K562 (cell line): ENCODE measurements around the gene IFNGR1. TPM values are rescaled to one million over a fixed set of nuclear protein-coding genes. Genes with fewer than 3 reads are reported as not detected.
A peak's percentile ranks its signal among the peaks of the same experiment; 100 is the strongest.

ENCODE experiments used
- ATAC-seq: fragments of 200-7000 bp; cut with Tn5 transposase; 3 replicates; pipeline ENCODE4 v1.9.1; 2020; ENCODE audit warnings: moderate library complexity
- BruUV-seq: library from RNA; stranded (reverse); fragments of 400-500 nt; replicated peaks from 2 replicates; lab custom pipeline; 2021; lab: Mats Ljungman, UMichigan
- CTCF ChIA-PET: fragments of 300-600 bp; formaldehyde crosslinking; extraction: SDS; loops from one replicate; lab custom pipeline; 2021; ENCODE audit warnings: low intra/inter-chr PET ratio; lab: Yijun Ruan, JAX
- POLR2A ChIA-PET: fragments of 300-600, 350-650 bp; sonication (Branson Sonifier 250); formaldehyde crosslinking; extraction: SDS; loops from one replicate; lab custom pipeline; 2021; ENCODE audit warnings: antibody characterized with exemption, inconsistent platforms; lab: Yijun Ruan, JAX
- DNase-seq, 4 experiments: peaks; one replicate each; pipeline versions ENCODE4 v3.0.0 to v3.0.0-alpha.2; 2011 to 2018; ENCODE audit warnings: low spot score in 3 of 4, mixed read lengths in 3 of 4; ENCODE audit errors: extremely low read depth in 1 of 4
- FAIRE-seq: peaks from 2 replicates; lab custom pipeline; 2011; peaks lifted over from hg19 to GRCh38; lab: Jason Lieb, UNC
- H2AFZ ChIP-seq: 2 replicates; pipeline ENCODE4 v1.6.0; 2011; ENCODE audit warnings: low read depth, low read length, control low read depth, inconsistent platforms
- H3K27ac ChIP-seq: fragments of 200-600 bp; 3 replicates; pipeline ENCODE4 v1.8.0; 2011; ENCODE audit warnings: low read depth, mild to moderate bottlenecking, control low read depth, inconsistent platforms, low read length, moderate library complexity, mixed read lengths; ENCODE audit errors: extremely low read depth
- H3K27me3 ChIP-seq, 2 experiments: fragments of 300-600 bp in 1 of 2; 2 replicates in 1 of 2; 3 replicates in 1 of 2; pipeline versions ENCODE4 v1.6.0 to v1.8.0; 2011; ENCODE audit warnings: inconsistent platforms in 2 of 2, low read length in 2 of 2, mild to moderate bottlenecking in 1 of 2, mixed read lengths in 1 of 2, moderate library complexity in 1 of 2; ENCODE audit not compliant: control insufficient read depth in 2 of 2, insufficient read depth in 2 of 2
- H3K36me3 ChIP-seq: fragments of 300-600 bp; 3 replicates; pipeline ENCODE4 v1.8.0; 2011; ENCODE audit warnings: mild to moderate bottlenecking, low read length, inconsistent platforms; ENCODE audit not compliant: control insufficient read depth, insufficient read depth
- H3K4me1 ChIP-seq, 2 experiments: fragments of 200-600 bp in 1 of 2; replicated peaks in 1 of 2; 2 replicates in 1 of 2; 3 replicates in 1 of 2; pipeline versions ENCODE4 v1.5.1 to v1.8.0; 2011; ENCODE audit warnings: inconsistent platforms in 2 of 2, low read length in 2 of 2, mild to moderate bottlenecking in 1 of 2, mixed read lengths in 1 of 2, moderate library complexity in 1 of 2; ENCODE audit not compliant: control insufficient read depth in 2 of 2, insufficient read depth in 2 of 2
- H3K4me2 ChIP-seq: 2 replicates; pipeline ENCODE4 v1.6.1; 2011; ENCODE audit warnings: low read length, control low read depth, inconsistent platforms, mixed read lengths; ENCODE audit not compliant: insufficient read depth
- H3K4me3 ChIP-seq: fragments of 200-600 bp; sonication (generic), shearing (Covaris generic); 2 replicates; pipeline ENCODE4 v1.5.1; 2016; ENCODE audit warnings: control low read depth, inconsistent platforms
- H3K79me2 ChIP-seq: fragments of 200-600 bp; 3 replicates; pipeline ENCODE4 v1.8.0; 2011; ENCODE audit warnings: low read length, inconsistent platforms; ENCODE audit not compliant: control insufficient read depth, insufficient read depth
- H3K9ac ChIP-seq, 2 experiments: 2 replicates each; pipeline versions ENCODE4 v1.6.0 to v1.6.1; 2011; ENCODE audit warnings: low read depth in 2 of 2, low read length in 2 of 2, control low read depth in 1 of 2, inconsistent platforms in 1 of 2, mild to moderate bottlenecking in 1 of 2, mixed read lengths in 1 of 2; ENCODE audit not compliant: insufficient read depth in 1 of 2
- H3K9me1 ChIP-seq: one replicate; pipeline ENCODE4 v1.6.0; 2011; ENCODE audit warnings: inconsistent platforms, mild to moderate bottlenecking, low read length, moderate library complexity; ENCODE audit not compliant: control insufficient read depth, insufficient read depth
- H3K9me3 ChIP-seq: replicated peaks from 2 replicates; pipeline ENCODE4 v1.5.1; 2011; ENCODE audit warnings: low read depth, low read length, inconsistent platforms; ENCODE audit not compliant: control insufficient read depth, insufficient read depth
- H4K20me1 ChIP-seq: replicated peaks from 2 replicates; pipeline ENCODE4 v1.6.1; 2011; ENCODE audit warnings: low read length, inconsistent platforms, mixed read lengths; ENCODE audit not compliant: control insufficient read depth, insufficient read depth
- MGA ChIP-seq: fragments of 450-650 bp; IDR thresholded peaks from 2 replicates; pipeline ENCODE4 v1.6.1; 2016; ENCODE audit warnings: mild to moderate bottlenecking, moderate library complexity
- ZNF3 ChIP-seq: fragments of 250-450 bp; sonication (Bioruptor Pico); IDR thresholded peaks from 2 replicates; pipeline ENCODE4 v1.5.0; 2021; ENCODE audit warnings: mild to moderate bottlenecking, moderate library complexity
- WGBS: fragments of 100-300 bp; shearing (Covaris generic); methylation state at CpG from one replicate; pipeline ENCODE4 v1.1.6; 2016; ENCODE audit warnings: low coverage, mixed read lengths; ENCODE audit not compliant: insufficient coverage; ENCODE audit errors: missing lambda C conversion rate; 5-methylcytosine and 5-hydroxymethylcytosine counted together
- in situ Hi-C: fragments of 300-500 bp; cut with MboI; formaldehyde crosslinking; loops from 4 replicates; pipeline ENCODE4 v1.15.0; 2018; ENCODE audit warnings: inconsistent platforms, mixed read lengths
- intact Hi-C: fragments of 100-400 bp; cut with micrococcal nuclease; formaldehyde crosslinking; loops from 2 replicates; pipeline ENCODE4 v1.14.2; 2022
- polyA plus RNA-seq, 8 experiments: library from polyadenylated mRNA; depleted of rRNA in 4 of 8; stranded (reverse) in 5 of 8; unstranded in 3 of 8; fragments of >200 nt; fragmentation: Nextera tagmentation in 2 of 8; fragmentation: Illumina TruSeq in 1 of 8; extraction: Ambion mirVana in 2 of 8; extraction: Trizol in 1 of 8; gene quantifications; 2 replicates each; pipeline versions ENCODE4 v1.2.1 to v1.2.3, GENCODE V29; 2011 to 2014; ENCODE audit warnings: inconsistent platforms in 1 of 8, missing spikeins in 1 of 8
- total RNA-seq, 7 experiments: library from RNA; depleted of rRNA in 6 of 7; stranded (reverse); fragments of >200 nt in 6 of 7; fragmentation: Illumina TruSeq in 2 of 7; extraction: Trizol in 2 of 7; gene quantifications; 2 replicates each; pipeline versions ENCODE4 v1.2.1 to v1.2.3, GENCODE V29; 2011 to 2021; ENCODE audit warnings: low replicate concordance in 1 of 7

IFNGR1 gene
- total and polyA plus RNA-seq, 9 of the 15 experiments (the other 6 are each of a cell fraction or from before 2014, with no cell fraction given) = 14.7 to 47.0 (median 26.7) TPM

- ATAC-seq (no peak; the same call in 2 of the 3 replicates), DNase-seq (no peak), FAIRE-seq (no peak)
- Histone ChIP-seq H3K79me2 (no peaks in the 10 kb centered on the region), H3K4me1 (peaks cover 4 to 38% of the 10 kb centered on the region in 2 experiments; a peak in 4 of 5 replicates), H3K9ac (no peak overlapping the region), H3K27ac (no peak overlapping the region; the same call in 2 of the 3 replicates), H3K9me3 (no peaks in the 10 kb centered on the region; the same call in 1 of the 2 replicates), H2AFZ (peak overlapping the region; percentile 95), H3K27me3 (no peaks in the 10 kb centered on the region)
- CTCF ChIA-PET = no interaction called here
- intact Hi-C loops = no loop called here
- 43% methylated on average over 13 of the region's 13 CpGs for WGBS
- TF ChIP-seq ZNF3 (CRISPR knock-in tag) (no peak), MGA (0 out of 2 replicates have a peak, but pooled peaks have one; percentile 18)
- TF ChIP-seq, all 486 proteins: peak for 1
- Histone ChIP-seq H4K20me1 (no peaks in the 10 kb centered on the region), H3K36me3 (no peaks in the 10 kb centered on the region), H3K4me3 (no peak overlapping the region), H3K4me2 (peak overlapping the region; percentile 72; the same call in 1 of the 2 replicates), H3K9me1 (no peaks in the 10 kb centered on the region)
- BruUV-seq = no TSS peak
- POLR2A ChIA-PET = interaction anchor here (0.7 to 1.4 kb wide), 3 partner anchors 20 to 709 kb away, joined by 3 to 5 read pairs (median 3); no protein-coding TSS in a partner anchor
- in situ Hi-C loops = no loop called here
Observed at GRCh38 chr6:137171824-137172733, 47.1 kb downstream of the IFNGR1 start.
